K562 (cell line): ENCODE data around the gene SPATA25. TPM values are rescaled to one million over a fixed set of nuclear protein-coding genes. Genes with fewer than 3 reads are reported as not detected.

Source experiments
- ATAC-seq: fragments of 200-7000 bp; cut with Tn5 transposase; 3 replicates; pipeline ENCODE4 v1.9.1; 2020; ENCODE audit warnings: moderate library complexity
- BruUV-seq: library from RNA; stranded (reverse); fragments of 400-500 nt; replicated peaks from 2 replicates; lab custom pipeline; 2021; lab: Mats Ljungman, UMichigan
- CTCF ChIA-PET: fragments of 300-600 bp; formaldehyde crosslinking; extraction: SDS; loops from one replicate; lab custom pipeline; 2021; ENCODE audit warnings: low intra/inter-chr PET ratio; lab: Yijun Ruan, JAX
- POLR2A ChIA-PET: fragments of 300-600, 350-650 bp; sonication (Branson Sonifier 250); formaldehyde crosslinking; extraction: SDS; loops from one replicate; lab custom pipeline; 2021; ENCODE audit warnings: antibody characterized with exemption, inconsistent platforms; lab: Yijun Ruan, JAX
- DNase-seq, 4 experiments: peaks; one replicate each; pipeline versions ENCODE4 v3.0.0 to v3.0.0-alpha.2; 2011 to 2018; ENCODE audit warnings: low spot score in 3 of 4, mixed read lengths in 3 of 4; ENCODE audit errors: extremely low read depth in 1 of 4
- FAIRE-seq: peaks from 2 replicates; lab custom pipeline; 2011; peaks lifted over from hg19 to GRCh38; lab: Jason Lieb, UNC
- H2AFZ ChIP-seq: 2 replicates; pipeline ENCODE4 v1.6.0; 2011; ENCODE audit warnings: low read depth, low read length, control low read depth, inconsistent platforms
- H3K27ac ChIP-seq: fragments of 200-600 bp; 3 replicates; pipeline ENCODE4 v1.8.0; 2011; ENCODE audit warnings: low read depth, mild to moderate bottlenecking, control low read depth, inconsistent platforms, low read length, moderate library complexity, mixed read lengths; ENCODE audit errors: extremely low read depth
- H3K27me3 ChIP-seq, 2 experiments: fragments of 300-600 bp in 1 of 2; 2 replicates in 1 of 2; 3 replicates in 1 of 2; pipeline versions ENCODE4 v1.6.0 to v1.8.0; 2011; ENCODE audit warnings: inconsistent platforms in 2 of 2, low read length in 2 of 2, mild to moderate bottlenecking in 1 of 2, mixed read lengths in 1 of 2, moderate library complexity in 1 of 2; ENCODE audit not compliant: control insufficient read depth in 2 of 2, insufficient read depth in 2 of 2
- H3K36me3 ChIP-seq: fragments of 300-600 bp; 3 replicates; pipeline ENCODE4 v1.8.0; 2011; ENCODE audit warnings: mild to moderate bottlenecking, low read length, inconsistent platforms; ENCODE audit not compliant: control insufficient read depth, insufficient read depth
- H3K4me1 ChIP-seq, 2 experiments: fragments of 200-600 bp in 1 of 2; replicated peaks in 1 of 2; 2 replicates in 1 of 2; 3 replicates in 1 of 2; pipeline versions ENCODE4 v1.5.1 to v1.8.0; 2011; ENCODE audit warnings: inconsistent platforms in 2 of 2, low read length in 2 of 2, mild to moderate bottlenecking in 1 of 2, mixed read lengths in 1 of 2, moderate library complexity in 1 of 2; ENCODE audit not compliant: control insufficient read depth in 2 of 2, insufficient read depth in 2 of 2
- H3K4me2 ChIP-seq: 2 replicates; pipeline ENCODE4 v1.6.1; 2011; ENCODE audit warnings: low read length, control low read depth, inconsistent platforms, mixed read lengths; ENCODE audit not compliant: insufficient read depth
- H3K4me3 ChIP-seq: fragments of 200-600 bp; sonication (generic), shearing (Covaris generic); 2 replicates; pipeline ENCODE4 v1.5.1; 2016; ENCODE audit warnings: control low read depth, inconsistent platforms
- H3K79me2 ChIP-seq: fragments of 200-600 bp; 3 replicates; pipeline ENCODE4 v1.8.0; 2011; ENCODE audit warnings: low read length, inconsistent platforms; ENCODE audit not compliant: control insufficient read depth, insufficient read depth
- H3K9ac ChIP-seq, 2 experiments: 2 replicates each; pipeline versions ENCODE4 v1.6.0 to v1.6.1; 2011; ENCODE audit warnings: low read depth in 2 of 2, low read length in 2 of 2, control low read depth in 1 of 2, inconsistent platforms in 1 of 2, mild to moderate bottlenecking in 1 of 2, mixed read lengths in 1 of 2; ENCODE audit not compliant: insufficient read depth in 1 of 2
- H3K9me1 ChIP-seq: one replicate; pipeline ENCODE4 v1.6.0; 2011; ENCODE audit warnings: inconsistent platforms, mild to moderate bottlenecking, low read length, moderate library complexity; ENCODE audit not compliant: control insufficient read depth, insufficient read depth
- H3K9me3 ChIP-seq: replicated peaks from 2 replicates; pipeline ENCODE4 v1.5.1; 2011; ENCODE audit warnings: low read depth, low read length, inconsistent platforms; ENCODE audit not compliant: control insufficient read depth, insufficient read depth
- H4K20me1 ChIP-seq: replicated peaks from 2 replicates; pipeline ENCODE4 v1.6.1; 2011; ENCODE audit warnings: low read length, inconsistent platforms, mixed read lengths; ENCODE audit not compliant: control insufficient read depth, insufficient read depth
- FOXP1 ChIP-seq: sonication (generic); formaldehyde crosslinking; IDR thresholded peaks from 2 replicates; pipeline ENCODE4 v1.8.0; 2022; ENCODE audit warnings: mild to moderate bottlenecking, missing genetic modification reagents
- KLF13 ChIP-seq: fragments of 450-650 bp; IDR thresholded peaks from 2 replicates; pipeline ENCODE4 v1.6.1; 2016; ENCODE audit warnings: missing genetic modification characterization, low read depth, mild to moderate bottlenecking, missing compliant biosample characterization, moderate library complexity, borderline replicate concordance
- RBFOX2 ChIP-seq: fragments of 200-400 bp; formaldehyde crosslinking; IDR thresholded peaks from 2 replicates; pipeline ENCODE4 v1.6.1; 2017; ENCODE audit warnings: low read depth, mild to moderate bottlenecking, low read length, moderate library complexity
- WGBS: fragments of 100-300 bp; shearing (Covaris generic); methylation state at CpG from one replicate; pipeline ENCODE4 v1.1.6; 2016; ENCODE audit warnings: low coverage, mixed read lengths; ENCODE audit not compliant: insufficient coverage; ENCODE audit errors: missing lambda C conversion rate; 5-methylcytosine and 5-hydroxymethylcytosine counted together
- in situ Hi-C: fragments of 300-500 bp; cut with MboI; formaldehyde crosslinking; loops from 4 replicates; pipeline ENCODE4 v1.15.0; 2018; ENCODE audit warnings: inconsistent platforms, mixed read lengths
- intact Hi-C: fragments of 100-400 bp; cut with micrococcal nuclease; formaldehyde crosslinking; loops from 2 replicates; pipeline ENCODE4 v1.14.2; 2022
- polyA plus RNA-seq, 8 experiments: library from polyadenylated mRNA; depleted of rRNA in 4 of 8; stranded (reverse) in 5 of 8; unstranded in 3 of 8; fragments of >200 nt; fragmentation: Nextera tagmentation in 2 of 8; fragmentation: Illumina TruSeq in 1 of 8; extraction: Ambion mirVana in 2 of 8; extraction: Trizol in 1 of 8; gene quantifications; 2 replicates each; pipeline versions ENCODE4 v1.2.1 to v1.2.3, GENCODE V29; 2011 to 2014; ENCODE audit warnings: inconsistent platforms in 1 of 8, missing spikeins in 1 of 8
- total RNA-seq, 7 experiments: library from RNA; depleted of rRNA in 6 of 7; stranded (reverse); fragments of >200 nt in 6 of 7; fragmentation: Illumina TruSeq in 2 of 7; extraction: Trizol in 2 of 7; gene quantifications; 2 replicates each; pipeline versions ENCODE4 v1.2.1 to v1.2.3, GENCODE V29; 2011 to 2021; ENCODE audit warnings: low replicate concordance in 1 of 7
- TF ChIP-seq, protein P1 (sequence below): fragments of 200-800 bp; sonication (Bioruptor generic); IDR thresholded peaks from 2 replicates; pipeline ENCODE4 v1.6.1; 2017; ENCODE audit warnings: missing genetic modification characterization, missing compliant biosample characterization
- TF ChIP-seq, protein P2 (sequence below): fragments of 250-450 bp; sonication (Bioruptor Pico); IDR thresholded peaks from 2 replicates; pipeline ENCODE4 v1.8.0; 2022; ENCODE audit warnings: inconsistent platforms, mild to moderate bottlenecking, moderate library complexity, borderline replicate concordance

SPATA25 gene
- total and polyA plus RNA-seq, 9 of the 15 experiments (the other 6 are each of a cell fraction or from before 2014, with no cell fraction given) = 0.21 to 0.95 (median 0.53) TPM; not detected in 3

DNA sequence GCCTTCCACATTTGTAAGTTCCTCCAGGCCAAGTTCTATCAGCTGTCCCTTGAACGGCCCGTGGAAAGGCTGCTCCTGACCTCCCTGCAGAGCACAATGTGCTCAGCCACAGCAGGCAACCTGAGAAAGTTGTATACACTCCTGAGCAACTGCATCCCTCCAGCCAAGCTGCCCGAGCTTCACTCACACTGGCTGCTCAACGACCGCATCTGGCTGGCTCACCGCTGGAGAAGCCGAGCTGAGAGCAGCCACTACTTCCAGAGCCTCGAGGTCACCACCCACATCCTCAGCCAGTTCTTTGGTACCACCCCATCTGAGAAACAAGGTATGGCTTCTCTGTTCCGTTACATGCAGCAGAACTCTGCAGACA, 4.3 kb downstream of the SPATA25 start:
- no peak overlapping the region for H3K27ac ChIP-seq
- ChIA-PET CTCF (no interaction called here), POLR2A (interaction anchor here (0.7 to 2.4 kb wide), 6 partner anchors 10 to 1144 kb away, joined by 3 to 9 read pairs (median 4); partner anchors contain the start of genes CTSA and NEURL2)
- in situ Hi-C loops = no loop called here
- H3K9me1 ChIP-seq = peaks cover 4% of the 10 kb centered on the region
- no peak for ATAC-seq
- no peak for DNase-seq
- no peak overlapping the region for H3K4me2 ChIP-seq
- BruUV-seq = no TSS peak
- WGBS = 86% methylated on average over 9 of the region's 9 CpGs
- no peak overlapping the region for H3K4me3 ChIP-seq
- peaks cover 28 to 32% of the 10 kb centered on the region in 2 experiments for H3K4me1 ChIP-seq
- H3K79me2 ChIP-seq = peaks cover 32% of the 10 kb centered on the region
- H3K9me3 ChIP-seq = no peaks in the 10 kb centered on the region
- intact Hi-C loops = loop anchor here (10.0 kb wide), 1 partner anchor 48 kb away; the partner anchor contains the start of gene SNX21
- H3K9ac ChIP-seq = peak overlapping the region in 1 of 2 experiments; percentile 61; a peak in 1 of 4 replicates
- TF ChIP-seq FOXP1 (no peak), KLF13 (tag) (no peak), RBFOX2 (0 out of 2 replicates have a peak, but pooled peaks have one; percentile 9)
- TF ChIP-seq, protein P1, sequence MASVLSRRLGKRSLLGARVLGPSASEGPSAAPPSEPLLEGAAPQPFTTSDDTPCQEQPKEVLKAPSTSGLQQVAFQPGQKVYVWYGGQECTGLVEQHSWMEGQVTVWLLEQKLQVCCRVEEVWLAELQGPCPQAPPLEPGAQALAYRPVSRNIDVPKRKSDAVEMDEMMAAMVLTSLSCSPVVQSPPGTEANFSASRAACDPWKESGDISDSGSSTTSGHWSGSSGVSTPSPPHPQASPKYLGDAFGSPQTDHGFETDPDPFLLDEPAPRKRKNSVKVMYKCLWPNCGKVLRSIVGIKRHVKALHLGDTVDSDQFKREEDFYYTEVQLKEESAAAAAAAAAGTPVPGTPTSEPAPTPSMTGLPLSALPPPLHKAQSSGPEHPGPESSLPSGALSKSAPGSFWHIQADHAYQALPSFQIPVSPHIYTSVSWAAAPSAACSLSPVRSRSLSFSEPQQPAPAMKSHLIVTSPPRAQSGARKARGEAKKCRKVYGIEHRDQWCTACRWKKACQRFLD (CRISPR knock-in tag) = no peak
- TF ChIP-seq, protein P2, sequence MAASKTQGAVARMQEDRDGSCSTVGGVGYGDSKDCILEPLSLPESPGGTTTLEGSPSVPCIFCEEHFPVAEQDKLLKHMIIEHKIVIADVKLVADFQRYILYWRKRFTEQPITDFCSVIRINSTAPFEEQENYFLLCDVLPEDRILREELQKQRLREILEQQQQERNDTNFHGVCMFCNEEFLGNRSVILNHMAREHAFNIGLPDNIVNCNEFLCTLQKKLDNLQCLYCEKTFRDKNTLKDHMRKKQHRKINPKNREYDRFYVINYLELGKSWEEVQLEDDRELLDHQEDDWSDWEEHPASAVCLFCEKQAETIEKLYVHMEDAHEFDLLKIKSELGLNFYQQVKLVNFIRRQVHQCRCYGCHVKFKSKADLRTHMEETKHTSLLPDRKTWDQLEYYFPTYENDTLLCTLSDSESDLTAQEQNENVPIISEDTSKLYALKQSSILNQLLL (CRISPR knock-in tag) = no peak
- no peaks in the 10 kb centered on the region for H3K27me3 ChIP-seq
- no peaks in the 10 kb centered on the region for H4K20me1 ChIP-seq
- no peak for FAIRE-seq
- peaks cover 36% of the 10 kb centered on the region; the same call in 2 of the 3 replicates for H3K36me3 ChIP-seq
- no peak overlapping the region for H2AFZ ChIP-seq
